ENCODE measurements around the gene PEX1. TPM values are rescaled to one million over a fixed set of nuclear protein-coding genes. Genes with fewer than 3 reads are reported as not detected.
A peak's percentile ranks its signal among the peaks of the same experiment; 100 is the strongest.

The PEX1 gene
- total and polyA plus RNA-seq, 2 of the 4 experiments (the other 2 are of a cell fraction), result 8.1 to 12.7 TPM

GRCh38 chr7:92567460-92567859, 39.1 kb upstream of the PEX1 start:
- Histone ChIP-seq H2BK20ac (ENCODE audit: low read depth, low read length) (no peak overlapping the region), H3K56ac (ENCODE audit: extremely low read depth, insufficient read depth, low read length) (no peak overlapping the region), H3K9me1 (ENCODE audit: insufficient read depth, low read length) (no peaks in the 10 kb centered on the region), H2AK9ac (replicated peaks; ENCODE audit: low read depth, low read length, poor library complexity) (no peak overlapping the region), H2BK15ac (ENCODE audit: low read depth, low read length) (no peak overlapping the region), H3K9ac (ENCODE audit: low read depth, low read length) (no peak overlapping the region), H3K79me1 (ENCODE audit: low read depth in 1 of 2, low read length in 2 of 2) (peaks cover 3 to 26% of the 10 kb centered on the region in 2 experiments; a peak in 3 of 4 replicates), H2AFZ (replicated peaks; ENCODE audit: low read length, poor library complexity) (no peak overlapping the region), H4K20me1 (ENCODE audit: insufficient read depth, low read length) (no peaks in the 10 kb centered on the region), H3K4me3 (ENCODE audit: insufficient read depth, low read depth, low read length) (no peak overlapping the region), H3K36me3 (ENCODE audit: control insufficient read depth, insufficient read depth, low read length) (peaks cover 14% of the 10 kb centered on the region), H3K4me1 (ENCODE audit: control insufficient read depth, insufficient read depth, low read length) (no peaks in the 10 kb centered on the region), H2BK120ac (ENCODE audit: low read depth, low read length) (no peak overlapping the region), H2AK5ac (ENCODE audit: low read depth, low read length) (no peak overlapping the region), H3K14ac (replicated peaks; ENCODE audit: low read depth, low read length) (no peak overlapping the region), H3K4me2 (ENCODE audit: low read depth, low read length) (no peak overlapping the region), H3K27ac (ENCODE audit: insufficient read depth, low read length) (no peak overlapping the region), H4K91ac (ENCODE audit: insufficient read depth, low read depth, low read length) (no peak overlapping the region), H2BK5ac (ENCODE audit: low read depth, low read length, poor library complexity, severe bottlenecking) (no peak overlapping the region), H3K18ac (ENCODE audit: low read depth, low read length) (no peak overlapping the region), H3K27me3 (ENCODE audit: control insufficient read depth, insufficient read depth, low read length) (no peaks in the 10 kb centered on the region), H4K8ac (ENCODE audit: low read depth in 2 of 2, low read length in 2 of 2) (no peak overlapping the region), H3K23ac (ENCODE audit: low read depth, low read length) (no peak overlapping the region), H3K9me3 (ENCODE audit: control insufficient read depth, insufficient read depth, low read length) (no peaks in the 10 kb centered on the region), H3K4ac (ENCODE audit: low read depth, low read length) (no peak overlapping the region), H4K5ac (ENCODE audit: low read depth, low read length) (no peak overlapping the region)
- BruUV-seq (replicated peaks), result no TSS peak
- in situ Hi-C loops (cut with MboI; ENCODE audit: low sequenced_read_pairs), result no loop called here
- dilution Hi-C loops (cut with HindIII; ENCODE audit: low sequenced_read_pairs, unreplicated experiment), result no loop called here
- DNase-seq (peak; percentile 59), ATAC-seq (ENCODE audit: low read depth) (no peak)
- no peak for TF ChIP-seq CTCF (conservative IDR thresholded peaks at IDR 0.05; ENCODE audit: low read depth, low read length)
- TF ChIP-seq NFE2L2 (IDR thresholded peaks at IDR 0.05; ENCODE audit: low read depth, low read length), result no peak
- TF ChIP-seq CHD1 (IDR thresholded peaks at IDR 0.05; ENCODE audit: low read depth, low read length), result no peak
- no peak for TF ChIP-seq RFX5 (IDR thresholded peaks at IDR 0.05; ENCODE audit: low read depth, low read length)
- CTCF ChIA-PET, result interaction anchor here (0.7 kb wide), 1 partner anchor 16 kb away, joined by 3 read pairs; no protein-coding TSS in a partner anchor
- POLR2A ChIA-PET (ENCODE audit: unreplicated experiment), result no interaction called here
- intact Hi-C loops (cut with micrococcal nuclease), result no loop called here
- no CpG with 5 or more reads among the region's 6 CpGs for WGBS, 2 experiments (ENCODE audit: extremely low coverage in 2 of 2, insufficient read length in 1 of 2)

Data from IMR-90 (cell line).